Fibroblast of skin of left biceps (primary cell): ENCODE results near the gene SUCO.

Source experiments
- DNase-seq, 2 experiments: peaks; one replicate each; pipeline ENCODE4 v3.0.0-alpha.2; 2013; ENCODE audit warnings: low read depth in 2 of 2

The SUCO gene

DNA sequence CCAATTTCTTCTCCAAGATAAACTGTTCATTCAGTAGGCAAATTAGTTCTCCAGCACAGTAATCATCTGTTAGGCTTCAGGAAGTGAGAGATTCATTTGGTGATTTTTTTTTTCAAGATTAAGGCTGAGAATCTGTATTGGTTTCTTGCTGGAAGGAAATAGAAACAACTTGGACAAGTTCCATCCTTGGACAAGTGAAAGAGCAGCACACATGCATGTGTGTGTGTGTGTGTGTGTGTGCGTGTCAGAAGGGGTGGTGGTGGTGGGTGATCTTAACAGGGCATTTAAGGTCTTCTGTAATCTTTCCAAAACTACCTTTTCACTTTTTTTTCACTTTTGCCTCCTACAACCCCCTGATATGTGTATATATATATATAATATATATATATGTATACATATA lies 15.9 kb upstream of the SUCO start:
- DNase-seq = no peak

DNA sequence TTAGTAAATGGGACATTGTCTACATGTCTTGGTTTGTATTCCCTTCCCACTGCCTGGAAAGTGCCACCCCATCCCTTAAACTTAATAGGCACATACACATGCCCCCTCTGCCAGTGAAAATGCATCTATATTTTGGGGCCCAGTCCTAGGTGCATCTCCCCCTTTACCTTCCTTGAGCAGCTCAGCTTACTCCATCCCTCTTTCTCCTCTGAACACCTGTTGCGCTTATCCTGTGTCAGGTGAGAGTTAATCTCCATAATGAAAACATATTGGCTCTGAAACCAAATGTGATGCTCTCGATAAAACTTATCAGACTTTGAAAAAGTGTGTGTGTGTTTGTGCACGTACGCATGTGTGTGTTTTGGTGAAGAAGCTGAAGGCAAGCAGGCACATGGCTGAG lies 15.4 kb upstream of the SUCO start:
- DNase-seq = no peak

DNA sequence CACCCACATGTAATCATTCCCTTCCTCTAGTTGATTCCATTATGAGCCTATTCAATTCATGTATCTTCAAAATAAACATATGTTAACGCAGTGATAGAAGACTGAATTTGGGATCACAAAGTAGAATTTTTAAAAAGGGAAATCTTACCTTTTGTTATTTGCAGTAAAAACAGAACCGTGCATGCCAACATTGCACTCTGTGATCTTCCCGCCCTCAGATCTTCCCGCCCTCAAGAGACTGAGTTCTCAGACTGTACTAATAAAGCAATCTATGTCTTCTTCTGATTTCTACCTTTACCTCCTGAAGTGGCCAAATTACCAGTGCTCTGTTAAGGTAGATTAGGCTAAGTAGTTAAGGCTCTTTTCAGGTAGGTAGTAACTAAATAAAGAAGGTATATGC lies 3.6 kb upstream of the SUCO start:
- DNase-seq = no peak

DNA sequence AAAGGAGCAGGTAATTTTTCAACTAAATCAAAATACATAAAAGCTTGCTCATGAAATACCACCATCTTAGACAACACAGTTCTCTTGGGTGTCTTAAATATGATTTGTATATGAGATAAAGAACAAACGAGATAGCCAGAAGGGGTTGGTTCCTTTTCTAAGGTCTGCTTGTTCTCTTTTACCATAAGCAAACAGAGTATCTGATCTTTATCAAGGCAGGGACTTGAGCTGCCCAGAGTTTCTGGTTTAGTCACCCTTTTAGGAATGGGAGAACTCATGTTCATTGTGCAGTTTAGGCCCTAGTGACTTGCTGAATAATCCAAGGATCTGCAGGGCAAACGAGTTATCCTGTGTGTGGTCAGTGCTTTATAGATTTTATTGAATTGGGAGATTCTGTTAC lies 3.0 kb upstream of the SUCO start:
- DNase-seq = no peak

DNA sequence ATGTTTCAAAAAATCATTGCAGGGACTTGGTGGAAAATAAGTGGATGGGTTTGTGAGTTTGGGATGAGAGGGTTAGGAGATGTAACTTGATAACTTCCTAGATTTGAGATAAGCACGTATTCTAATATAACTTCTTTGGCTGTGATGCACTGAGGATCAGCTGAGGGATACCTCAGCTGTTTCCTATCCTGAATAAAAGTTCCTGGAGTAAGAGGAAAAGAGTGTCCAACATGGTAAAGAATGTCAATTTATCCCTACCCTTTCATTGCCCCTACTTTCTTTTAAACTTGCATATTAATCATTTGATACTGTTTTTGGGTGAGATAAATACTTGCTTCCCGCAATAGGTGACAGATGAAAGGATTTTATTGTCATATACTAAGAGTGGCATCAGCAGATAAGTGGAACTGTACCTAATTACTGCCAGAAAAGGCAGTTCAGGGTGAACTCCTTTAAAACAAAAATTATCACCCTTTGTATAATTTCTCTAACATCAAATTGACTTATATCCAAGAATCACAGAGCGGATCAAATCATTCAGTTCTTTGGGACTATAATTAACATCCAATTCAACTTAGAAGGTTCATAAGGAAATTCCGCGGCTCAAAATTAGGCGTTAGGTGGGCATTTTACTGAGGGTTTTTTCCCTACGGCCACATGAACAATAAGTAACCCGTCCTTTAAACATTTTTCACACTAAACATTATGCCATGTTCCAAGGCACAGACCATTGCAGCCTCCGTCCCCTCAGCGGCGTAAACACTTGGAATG lies 1.4 kb upstream of the SUCO start:
- DNase-seq = no peak

DNA sequence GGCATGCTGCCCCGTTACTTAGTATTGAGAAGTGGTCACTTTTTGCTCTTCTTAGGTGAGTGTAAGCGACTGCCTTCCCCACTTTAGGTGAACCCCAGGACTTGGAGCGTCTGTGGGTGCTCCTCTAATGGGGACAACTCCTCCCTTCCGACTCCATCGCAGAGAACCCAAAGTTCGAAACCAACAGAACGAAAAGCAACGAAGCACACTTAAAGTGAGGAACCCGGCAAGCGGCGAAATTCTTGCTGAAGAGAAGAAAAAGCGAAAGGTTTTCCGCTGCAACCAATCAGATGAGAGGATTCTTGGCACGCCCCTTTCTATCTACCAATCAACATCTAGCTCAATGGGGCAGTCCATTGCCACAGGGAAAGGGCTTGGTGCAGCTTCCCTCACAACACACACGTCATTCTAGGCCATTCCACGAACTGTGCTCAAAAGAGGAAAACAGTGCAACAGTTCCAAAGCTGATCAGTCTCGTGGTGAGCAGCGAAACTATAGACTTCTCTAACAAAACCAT lies 709 bp upstream of the SUCO start:
- peak; percentile 95 to 96 for DNase-seq

DNA sequence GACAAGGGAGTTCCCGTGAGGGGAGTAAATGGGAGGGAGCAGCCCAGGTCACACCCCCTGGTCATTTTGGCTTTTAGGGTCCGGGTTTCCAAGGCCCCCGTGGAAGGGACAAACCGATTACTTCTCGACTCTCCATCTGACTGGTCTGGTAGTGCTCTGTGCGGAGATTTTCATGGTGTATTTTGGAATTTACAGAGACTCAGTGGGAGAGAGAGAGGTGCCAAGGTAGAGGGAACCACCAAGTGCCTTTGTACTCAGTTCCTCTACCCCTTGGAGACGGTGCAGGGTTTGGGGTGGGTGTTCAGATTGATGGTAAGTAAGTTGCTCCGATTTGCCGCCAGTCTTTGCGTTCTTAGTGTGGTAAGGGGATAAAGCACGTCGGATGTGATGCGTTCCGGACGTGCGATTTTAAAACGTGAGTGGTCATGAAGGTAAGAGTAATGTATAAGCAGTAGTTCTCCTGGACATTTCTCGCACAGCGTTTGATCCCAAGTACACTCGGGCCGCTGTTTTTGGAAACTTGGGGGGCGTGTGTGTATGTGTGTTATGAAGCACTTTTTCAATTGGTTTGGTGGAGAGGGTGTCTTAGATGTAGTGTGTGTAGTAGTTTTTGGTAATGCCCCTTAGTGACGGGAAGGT lies 682 bp downstream of the SUCO start:
- DNase-seq = no peak

DNA sequence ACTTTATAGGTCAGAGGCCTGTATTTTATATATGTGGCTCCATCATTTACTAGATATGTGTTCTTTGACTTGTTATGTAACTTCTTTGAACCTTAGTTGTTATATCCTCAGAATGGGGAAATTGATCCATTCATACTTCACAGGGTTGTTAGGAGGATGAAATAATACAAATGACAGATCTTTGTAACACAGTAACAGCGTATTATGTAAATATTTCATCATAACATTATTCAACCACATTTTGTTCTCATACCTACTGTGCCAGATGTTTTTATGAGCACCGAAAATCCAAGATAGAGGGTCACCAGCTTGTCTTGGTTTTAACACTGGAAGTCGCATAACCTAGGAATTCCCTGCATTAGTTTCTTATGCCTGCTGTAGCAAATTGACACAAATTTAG lies 3.3 kb downstream of the SUCO start:
- no peak for DNase-seq

DNA sequence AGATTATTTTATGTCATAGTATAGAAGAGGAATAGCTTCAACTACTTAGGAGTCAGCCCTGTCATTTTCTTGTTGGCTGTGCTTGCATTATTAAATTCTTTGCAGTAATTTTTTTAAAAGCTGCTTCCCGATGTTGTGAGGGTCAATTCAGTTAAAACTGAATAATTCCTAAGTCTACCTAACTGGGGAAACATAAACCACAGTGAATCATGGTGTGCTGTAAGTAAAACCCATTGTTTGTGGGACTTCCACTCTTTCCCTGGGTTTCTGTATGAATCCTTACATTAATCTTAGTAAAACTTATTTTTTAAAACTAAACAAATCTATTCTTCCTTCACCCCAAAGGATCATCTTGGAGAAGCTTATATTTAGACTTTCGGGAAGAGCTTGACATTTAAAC lies 4.4 kb downstream of the SUCO start:
- DNase-seq = no peak

DNA sequence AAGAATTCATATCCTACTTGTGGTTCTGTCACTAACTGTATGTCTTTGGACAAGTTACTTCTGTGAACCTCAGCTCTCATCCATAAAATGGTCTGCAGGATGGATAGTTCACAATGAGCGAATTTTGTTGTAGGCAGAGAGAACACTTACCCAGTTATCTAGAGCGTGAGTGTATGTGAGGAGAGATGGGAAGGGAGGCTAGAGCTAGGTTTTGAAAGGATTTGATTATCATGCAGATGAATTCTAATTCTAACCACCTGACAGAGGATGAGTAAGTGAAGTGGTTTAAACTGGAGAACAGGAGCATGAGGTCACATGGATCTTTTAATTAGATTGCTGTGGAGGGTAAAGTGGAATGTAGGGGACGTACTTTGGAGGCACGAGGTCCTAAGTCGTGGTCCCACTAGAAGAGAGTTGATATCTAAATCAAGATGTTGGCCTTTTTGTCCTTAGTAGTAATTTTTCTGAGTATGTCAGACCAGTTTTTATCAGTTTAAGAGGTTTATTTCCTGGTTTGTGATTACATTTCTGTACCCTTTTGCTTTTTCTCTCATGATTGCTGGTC lies 5.0 kb downstream of the SUCO start:
- DNase-seq = no peak

DNA sequence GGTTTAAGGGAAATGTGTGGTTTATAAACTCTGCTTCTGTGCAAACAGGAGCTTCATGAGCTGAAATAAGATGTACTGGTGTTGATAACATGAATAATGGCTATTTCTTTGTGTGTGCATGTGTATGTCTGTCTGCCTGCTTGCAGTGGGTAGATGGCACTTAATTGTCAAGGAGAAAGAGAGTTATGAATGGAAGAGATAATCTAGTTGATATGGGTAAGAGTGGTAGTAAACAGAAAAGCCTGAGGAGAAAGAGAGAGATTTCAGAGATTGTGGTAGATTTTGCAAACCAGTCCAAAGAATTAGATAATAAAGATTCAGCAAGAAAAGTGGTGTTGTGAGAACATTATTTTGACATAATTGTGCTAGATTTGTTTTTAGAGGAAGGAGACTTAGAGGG lies 7.7 kb downstream of the SUCO start:
- DNase-seq = no peak

DNA sequence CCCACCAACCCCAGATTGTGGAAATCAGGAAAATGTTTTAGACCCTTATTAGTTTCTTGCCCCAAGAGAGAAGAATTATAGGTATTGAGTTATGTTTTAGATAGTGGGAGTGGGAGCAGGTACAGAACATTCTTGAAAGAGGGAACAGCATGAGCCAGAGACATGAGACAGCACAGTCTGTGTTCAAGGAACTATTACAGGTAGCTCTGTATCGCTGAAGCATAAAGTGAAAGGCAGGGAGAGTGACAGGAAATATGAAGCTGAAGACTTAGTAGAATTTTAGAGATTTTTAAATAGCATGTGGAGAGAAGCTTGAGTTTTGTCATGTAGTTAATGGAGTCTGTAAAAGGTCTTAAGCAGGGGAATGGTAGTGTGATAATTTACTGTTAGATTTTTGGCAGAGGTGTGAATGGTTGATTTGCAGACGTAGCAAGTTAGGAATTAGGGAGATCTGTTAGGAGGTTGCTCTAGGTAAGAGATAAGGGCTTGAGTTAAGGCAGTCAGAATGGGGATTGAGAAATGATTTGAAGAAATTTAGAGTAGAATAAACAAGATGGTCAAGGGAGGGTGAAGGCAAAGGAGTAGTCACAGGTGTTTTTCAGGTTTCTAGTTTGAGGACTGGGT lies 11.6 kb downstream of the SUCO start:
- DNase-seq = no peak

DNA sequence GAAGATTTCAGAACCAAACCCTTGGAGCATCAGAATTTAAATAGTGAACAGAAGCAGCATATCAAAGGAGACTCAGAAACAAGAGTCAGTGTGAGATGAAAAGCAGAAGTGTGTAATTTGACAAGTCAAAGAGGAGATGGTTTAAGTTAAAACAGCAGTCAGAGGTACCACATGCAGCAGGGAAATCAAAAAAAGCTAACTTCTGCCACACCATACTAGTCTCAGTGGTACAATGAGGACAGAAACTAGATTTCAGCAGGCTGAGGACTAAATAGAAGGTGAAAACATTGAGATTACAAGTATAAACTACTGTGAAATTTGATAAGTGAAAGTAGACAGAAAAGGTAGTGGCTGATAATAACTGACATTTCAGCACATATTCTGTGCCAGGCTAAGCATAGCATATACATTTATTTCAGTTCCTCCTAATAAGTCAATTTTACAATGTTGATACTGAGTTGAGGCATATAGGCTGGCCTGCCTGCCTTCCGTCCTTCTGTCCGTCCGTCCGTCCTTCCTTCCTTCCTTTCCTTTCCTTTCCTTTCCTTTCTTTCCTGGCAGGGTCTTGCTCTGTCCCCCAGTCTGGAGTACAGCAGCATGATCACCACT lies 12.6 kb downstream of the SUCO start:
- DNase-seq = no peak

DNA sequence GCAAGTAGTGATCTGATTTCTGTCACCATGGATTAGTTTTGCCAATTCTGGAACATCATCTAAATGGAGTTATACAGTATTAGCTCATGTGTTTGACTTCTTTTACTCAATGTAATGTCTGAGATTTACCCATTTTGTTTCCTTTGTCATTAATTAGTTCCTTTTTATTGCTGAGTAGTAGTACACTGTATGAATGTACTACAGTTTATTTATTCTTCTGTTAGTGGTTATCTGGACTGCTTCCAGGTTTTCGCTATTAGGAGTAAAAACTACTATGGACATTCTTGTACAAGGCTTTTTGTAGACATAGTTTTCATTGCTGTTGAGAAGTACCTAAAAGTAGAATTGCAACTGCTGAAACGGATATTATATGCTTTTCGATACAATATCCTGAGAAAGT lies 14.1 kb downstream of the SUCO start:
- no peak for DNase-seq

DNA sequence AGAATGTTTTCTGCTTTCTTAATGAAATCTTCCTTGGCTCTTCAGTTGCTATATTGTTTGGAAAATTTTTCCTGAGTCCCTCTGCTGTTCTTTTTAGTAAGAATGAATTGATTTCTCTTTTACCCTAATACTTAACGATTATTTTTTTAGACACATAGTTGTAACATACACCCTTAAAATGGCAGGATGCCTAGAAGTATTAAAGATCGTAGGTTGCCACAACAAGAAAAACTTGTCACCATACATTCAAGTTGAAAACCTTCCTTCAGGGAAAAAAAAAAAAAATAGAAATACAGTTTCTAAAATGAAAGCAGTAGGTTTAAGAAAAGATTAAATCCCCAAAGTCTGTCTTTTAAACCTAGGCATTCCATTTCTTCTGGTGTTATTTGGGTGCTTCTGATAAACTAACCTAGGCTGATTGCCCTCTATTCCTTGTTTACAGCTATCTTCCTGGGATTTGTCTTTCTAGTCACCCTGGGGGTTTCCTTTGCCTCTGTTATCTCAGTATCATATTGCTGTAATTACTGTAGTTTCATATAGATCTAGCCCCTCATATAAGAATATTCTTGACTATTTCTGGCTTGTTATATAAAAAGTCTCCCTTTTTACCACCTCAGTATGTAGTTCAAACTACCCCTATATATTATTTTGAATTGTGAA lies 16.8 kb downstream of the SUCO start:
- no peak for DNase-seq

DNA sequence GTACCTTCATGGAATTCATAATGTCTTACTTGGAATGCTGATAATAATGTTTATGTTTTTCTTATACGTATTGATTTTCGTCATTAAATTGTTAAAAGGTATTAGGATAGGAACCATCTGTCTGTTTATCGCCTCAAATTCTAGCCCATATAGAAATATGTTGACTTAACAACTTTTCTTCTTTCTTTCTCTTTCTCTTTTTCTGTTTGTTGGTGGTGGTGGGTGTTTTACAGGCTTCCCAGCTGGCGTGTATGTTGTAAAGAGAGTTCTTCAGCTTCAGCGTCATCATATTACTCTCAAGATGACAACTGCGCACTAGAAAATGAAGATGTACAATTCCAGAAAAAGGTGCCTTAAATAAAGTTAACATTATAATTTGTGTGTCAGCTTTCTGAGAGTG lies 18.3 kb downstream of the SUCO start:
- DNase-seq = no peak

DNA sequence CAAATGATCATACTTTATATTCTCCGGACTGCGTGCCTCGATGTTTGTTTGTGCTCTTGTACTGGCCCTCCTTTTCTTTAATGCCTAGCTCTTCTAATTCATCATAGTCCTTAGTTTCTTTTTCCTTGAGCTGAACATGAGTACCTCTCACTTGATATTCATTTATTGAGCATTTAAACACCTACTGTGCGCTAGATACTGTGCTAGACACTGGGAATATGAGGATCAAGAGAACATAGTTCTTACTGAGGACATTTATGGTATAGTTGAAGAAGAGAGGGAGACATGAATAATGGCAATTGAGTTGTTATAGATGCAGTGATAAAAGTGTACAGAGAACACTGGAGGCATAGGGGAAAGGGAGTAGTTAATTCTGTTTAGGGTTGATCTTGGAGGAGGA lies 22.0 kb downstream of the SUCO start:
- DNase-seq = no peak

DNA sequence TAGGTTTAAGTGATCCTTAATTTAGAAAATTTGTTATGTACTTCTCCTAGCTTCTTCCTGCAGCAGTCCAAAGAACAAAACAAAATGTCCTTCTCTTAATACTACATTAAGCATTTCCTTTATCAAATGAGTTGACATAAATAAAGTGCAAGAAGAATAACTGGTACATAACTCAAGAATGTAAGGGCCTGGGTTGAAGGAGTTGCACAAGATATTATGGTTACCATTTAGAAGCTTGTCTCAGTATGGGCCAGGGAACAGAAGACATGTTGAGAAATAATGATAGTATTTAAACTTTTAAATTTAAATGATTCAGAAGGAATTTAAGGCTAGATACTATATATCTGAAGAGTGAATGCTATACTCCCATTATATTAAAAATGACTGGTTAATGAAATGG lies 23.5 kb downstream of the SUCO start:
- DNase-seq = no peak

DNA sequence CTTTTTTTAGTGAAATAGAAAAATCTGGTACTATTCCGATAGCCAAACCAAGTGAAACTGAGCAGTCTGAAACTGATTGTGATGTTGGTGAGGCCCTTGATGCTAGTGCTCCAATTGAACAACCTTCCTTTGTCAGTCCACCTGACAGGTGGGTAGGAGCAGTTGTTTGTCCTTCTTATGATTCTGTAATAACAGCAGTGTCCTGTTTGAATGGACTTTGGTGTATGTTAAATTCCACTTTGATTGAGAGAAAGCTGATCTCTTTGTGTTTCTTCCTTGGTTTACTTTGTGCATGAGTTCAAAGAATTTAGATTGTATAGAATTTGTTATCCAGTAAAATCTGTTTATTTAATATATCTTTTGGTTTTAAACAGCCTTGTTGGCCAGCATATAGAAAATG lies 24.3 kb downstream of the SUCO start:
- DNase-seq = no peak

DNA sequence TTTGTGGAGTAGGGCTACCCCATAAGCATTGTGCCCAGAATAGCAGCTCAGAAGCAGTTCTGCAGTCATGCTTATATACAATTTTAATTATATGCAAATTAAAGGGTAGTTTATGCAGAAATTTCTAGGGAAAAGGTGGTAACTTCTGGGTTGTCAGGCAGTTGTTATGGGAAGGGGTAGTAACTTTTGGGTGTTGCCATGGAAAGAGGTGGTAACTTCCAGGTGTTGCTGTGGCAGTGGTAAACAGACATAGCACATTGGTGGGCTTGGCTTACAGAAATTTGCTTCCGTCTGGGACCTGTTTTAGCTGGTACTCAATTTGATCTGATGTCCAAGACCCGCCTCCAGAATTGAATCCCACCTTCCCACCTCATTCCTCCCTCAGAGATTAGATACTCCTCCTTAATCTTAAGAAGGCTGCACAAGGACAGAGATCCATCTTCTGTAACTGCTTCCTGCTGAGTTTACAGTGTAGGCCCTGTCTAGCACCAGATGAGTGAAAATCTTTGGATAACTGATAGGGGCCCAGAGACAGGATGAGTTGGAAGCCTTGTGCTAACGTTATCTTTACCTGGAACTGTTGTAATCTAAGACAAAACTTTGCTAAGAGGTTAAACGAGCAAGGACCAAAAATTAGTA lies 26.7 kb downstream of the SUCO start:
- DNase-seq = no peak

DNA sequence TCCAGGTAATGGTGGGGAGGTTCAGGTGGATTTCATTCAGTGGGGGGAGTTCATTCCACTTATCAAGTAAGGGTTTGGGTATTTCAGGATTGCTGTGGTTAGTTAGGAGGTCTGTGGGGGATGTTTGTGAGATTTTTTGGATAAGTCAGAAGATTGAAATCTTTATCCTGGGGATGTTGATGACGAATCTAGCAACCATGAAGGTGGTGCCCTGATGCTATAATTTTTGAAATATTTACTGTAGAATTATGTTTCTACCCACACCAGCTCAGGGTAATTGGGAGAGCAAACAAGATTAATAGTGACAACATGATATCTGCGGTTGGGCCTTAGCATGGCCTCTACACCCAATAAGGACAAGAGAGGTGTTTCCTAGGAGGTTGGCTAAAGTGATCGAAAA lies 28.3 kb downstream of the SUCO start:
- DNase-seq = no peak
